A549 (cell line): ENCODE results near the gene ZNF644. TPM values are rescaled to one million over a fixed set of nuclear protein-coding genes. Genes with fewer than 3 reads are reported as not detected.

Experiments
- ATAC-seq, 2 experiments: fragments of 200-7000 bp in 1 of 2; fragments of >200 bp in 1 of 2; cut with Nextera tagmentation in 1 of 2; cut with Tn5 transposase in 1 of 2; 3 replicates each; pipeline versions ENCODE4 v1.8.0 to v1.9.1; 2018 to 2020; ENCODE audit warnings: mild to moderate bottlenecking in 1 of 2, moderate library complexity in 1 of 2
- CTCF ChIA-PET: fragments of 300-600 bp; sonication (Branson Sonifier 250); formaldehyde crosslinking; extraction: SDS; loops from one replicate; lab custom pipeline; 2021; ENCODE audit warnings: antibody characterized with exemption, inconsistent platforms; lab: Yijun Ruan, JAX
- POLR2A ChIA-PET: fragments of 350-600 bp; formaldehyde crosslinking; extraction: SDS; loops from one replicate; lab custom pipeline; 2021; ENCODE audit warnings: antibody characterized with exemption, inconsistent platforms; lab: Yijun Ruan, JAX
- DNase-seq, 2 experiments: peaks; one replicate each; pipeline versions ENCODE4 v3.0.0 to v3.0.0-alpha.2; 2011 to 2016; ENCODE audit warnings: low read depth in 1 of 2, low spot score in 1 of 2
- FAIRE-seq: peaks from 2 replicates; lab custom pipeline; 2011; peaks lifted over from hg19 to GRCh38; lab: Jason Lieb, UNC
- H3K27ac ChIP-seq, 2 experiments: fragments of >200 bp; sonication (Bioruptor Twin); formaldehyde crosslinking; 3 replicates each; pipeline ENCODE4 v1.5.1; 2016 to 2017
- H3K4me1 ChIP-seq: fragments of >200 bp; sonication (Bioruptor Twin); formaldehyde crosslinking; 3 replicates; pipeline ENCODE4 v1.6.1; 2016
- H3K4me2 ChIP-seq: fragments of >200 bp; sonication (Bioruptor Twin); formaldehyde crosslinking; 3 replicates; pipeline ENCODE4 v1.6.1; 2016
- H3K4me3 ChIP-seq: fragments of >200 bp; sonication (Bioruptor Twin); formaldehyde crosslinking; 3 replicates; pipeline ENCODE4 v1.5.1; 2016
- H3K9me3 ChIP-seq: fragments of >200 bp; sonication (Bioruptor Twin); formaldehyde crosslinking; 3 replicates; pipeline ENCODE4 v1.6.1; 2016
- CEBPB ChIP-seq, 2 experiments: fragments of >200 bp in 1 of 2; sonication (Bioruptor Twin) in 1 of 2; formaldehyde crosslinking in 1 of 2; IDR thresholded peaks; 2 replicates each; pipeline ENCODE4 v1.6.1; 2012 to 2016
- CHD2 ChIP-seq: fragments of 150-350 bp; IDR thresholded peaks from 2 replicates; pipeline ENCODE4 v1.6.1; 2014; ENCODE audit warnings: low read length; ENCODE audit not compliant: partially characterized antibody
- EHMT2 ChIP-seq: fragments of 200-600 bp; sonication (generic); IDR thresholded peaks from 2 replicates; pipeline ENCODE4 v1.6.1; 2016; ENCODE audit warnings: antibody characterized with exemption, low read depth, mild to moderate bottlenecking, moderate library complexity
- ESRRA ChIP-seq: fragments of 150-350 bp; IDR thresholded peaks from 2 replicates; pipeline ENCODE4 v1.6.1; 2014; ENCODE audit warnings: mild to moderate bottlenecking, low read length, borderline replicate concordance
- HDAC2 ChIP-seq: fragments of 200-600 bp; sonication (generic); IDR thresholded peaks from 2 replicates; pipeline ENCODE4 v1.6.1; 2016
- HOXA7 ChIP-seq: fragments of 250-450 bp; sonication (Bioruptor Pico); IDR thresholded peaks from 2 replicates; pipeline ENCODE4 v1.5.0; 2020; ENCODE audit warnings: mild to moderate bottlenecking, moderate library complexity
- JUNB ChIP-seq: fragments of >200 bp; sonication (Bioruptor Twin); formaldehyde crosslinking; IDR thresholded peaks from 2 replicates; pipeline ENCODE4 v1.6.1; 2016
- KDM1A ChIP-seq: fragments of 200-600 bp; sonication (generic); IDR thresholded peaks from 2 replicates; pipeline ENCODE4 v1.6.1; 2016; ENCODE audit warnings: low read depth, mild to moderate bottlenecking
- MAFK ChIP-seq: fragments of 450-650 bp; IDR thresholded peaks from 2 replicates; pipeline ENCODE4 v1.6.1; 2014; ENCODE audit not compliant: partially characterized antibody
- MAZ ChIP-seq: fragments of 150-350 bp; IDR thresholded peaks from 2 replicates; pipeline ENCODE4 v1.6.1; 2014; ENCODE audit warnings: antibody characterized with exemption, low read depth, low read length, borderline replicate concordance
- NFE2L2 ChIP-seq: fragments of 150-350 bp; conservative IDR thresholded peaks from 2 replicates; pipeline ENCODE4 v1.6.1; 2014; ENCODE audit warnings: low read length
- RCOR1 ChIP-seq: fragments of 150-350 bp; IDR thresholded peaks from 2 replicates; pipeline ENCODE4 v1.6.1; 2014; ENCODE audit warnings: antibody characterized with exemption, low read length, low read depth
- RFX5 ChIP-seq: fragments of 450-650 bp; IDR thresholded peaks from 2 replicates; pipeline ENCODE4 v1.7.1; 2014; ENCODE audit warnings: antibody characterized with exemption, mild to moderate bottlenecking, moderate library complexity
- RNF2 ChIP-seq: fragments of 200-600 bp; sonication (generic); IDR thresholded peaks from 2 replicates; pipeline ENCODE4 v1.6.1; 2016; ENCODE audit warnings: low read depth, mild to moderate bottlenecking, antibody characterized with exemption, moderate library complexity, borderline replicate concordance
- TP53 ChIP-seq: fragments of 250-450 bp; sonication (Bioruptor Pico); IDR thresholded peaks from 2 replicates; pipeline ENCODE4 v1.5.0; 2021; ENCODE audit warnings: mild to moderate bottlenecking, moderate library complexity
- USF2 ChIP-seq: fragments of 450-650 bp; IDR thresholded peaks from 2 replicates; pipeline ENCODE4 v1.6.1; 2014; ENCODE audit warnings: antibody characterized with exemption
- ZC3H11A ChIP-seq: fragments of 450-650 bp; IDR thresholded peaks from 2 replicates; pipeline ENCODE4 v1.6.1; 2014; ENCODE audit warnings: antibody characterized with exemption, mild to moderate bottlenecking
- ZSCAN20 ChIP-seq: fragments of 250-450 bp; sonication (Bioruptor Pico); IDR thresholded peaks from 2 replicates; pipeline ENCODE4 v1.8.0; 2022; ENCODE audit warnings: mild to moderate bottlenecking, moderate library complexity
- WGBS: methylation state at CpG from one replicate; pipeline ENCODE4 v1.1.6; 2017; ENCODE audit errors: missing lambda C conversion rate; 5-methylcytosine and 5-hydroxymethylcytosine counted together
- polyA plus RNA-seq, 4 experiments: library from polyadenylated mRNA; depleted of rRNA in 3 of 4; stranded (reverse); fragments of >200 nt; fragmentation: RNase III in 1 of 4; extraction: RNeasy Plus Mini Kit Qiagen cat#74134 plus additional on column Dnase treatment in 1 of 4; gene quantifications; 2 replicates in 3 of 4; 3 replicates in 1 of 4; pipeline ENCODE4 v1.2.3, GENCODE V29; 2011 to 2017
- TF ChIP-seq, protein P1 (sequence below): fragments of >200 bp; sonication (Bioruptor Twin); formaldehyde crosslinking; IDR thresholded peaks from 2 replicates; pipeline ENCODE4 v1.6.1; 2016
- TF ChIP-seq, protein P2 (sequence below): IDR thresholded peaks from 2 replicates; pipeline ENCODE4 v1.6.1; 2012; ENCODE audit warnings: low read depth, borderline replicate concordance
- TF ChIP-seq, protein P3 (sequence below): fragments of 250-450 bp; sonication (Bioruptor Pico); IDR thresholded peaks from 2 replicates; pipeline ENCODE4 v1.5.0; 2020; ENCODE audit warnings: low read depth, mild to moderate bottlenecking, moderate library complexity

Gene ZNF644
- polyA plus RNA-seq, 2 of the 4 experiments (the other 2 are of a cell fraction), result 14.8 to 24.9 TPM

DNA sequence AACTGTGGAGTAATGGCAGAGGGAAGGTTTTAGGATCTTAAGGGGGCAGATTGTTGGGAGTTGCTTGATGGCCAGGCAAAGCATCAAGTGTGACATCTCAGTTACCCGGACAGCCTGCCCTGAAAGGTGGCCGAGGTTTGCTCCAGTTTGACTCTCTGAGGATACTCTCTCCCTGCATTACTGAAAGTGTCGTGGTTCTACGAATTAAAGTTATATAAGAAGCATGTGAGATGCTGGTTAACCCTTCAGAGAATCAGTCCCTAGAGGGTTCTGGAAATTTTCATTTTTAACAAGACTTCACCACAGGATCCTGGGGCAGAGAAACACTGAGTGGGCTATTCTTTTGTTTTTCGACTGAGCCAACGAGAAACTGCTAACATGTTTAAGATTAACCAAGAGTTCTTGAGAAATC, 689 bp upstream of the ZNF644 start:
- H3K4me1 ChIP-seq, result peaks cover 33% of the 10 kb centered on the region
- no peak for FAIRE-seq
- ATAC-seq, result no peak
- H3K9me3 ChIP-seq, result no peaks in the 10 kb centered on the region
- H3K27ac ChIP-seq, result peak overlapping the region; percentile 99 to 100
- no peak for DNase-seq
- WGBS, result 83% methylated on average over 6 of the region's 6 CpGs
- POLR2A ChIA-PET, result interaction anchor here (0.6 to 2.0 kb wide), 9 partner anchors 12 to 479 kb away, joined by 3 to 8 read pairs (median 5); partner anchors contain the start of gene CDC7
- H3K4me3 ChIP-seq, result peak overlapping the region; percentile 70
- TF ChIP-seq MAFK (no peak), ESRRA (no peak), ZC3H11A (no peak), RNF2 (no peak), ZSCAN20 (CRISPR knock-in tag) (no peak), MAZ (no peak), KDM1A (no peak), CHD2 (no peak), RFX5 (no peak), USF2 (no peak), HOXA7 (CRISPR knock-in tag) (no peak), CEBPB (IDR thresholded peaks at IDR 0.05) (no peak), HDAC2 (no peak), TP53 (CRISPR knock-in tag) (no peak), RCOR1 (no peak), NFE2L2 (no peak), EHMT2 (no peak)
- TF ChIP-seq, protein P1, sequence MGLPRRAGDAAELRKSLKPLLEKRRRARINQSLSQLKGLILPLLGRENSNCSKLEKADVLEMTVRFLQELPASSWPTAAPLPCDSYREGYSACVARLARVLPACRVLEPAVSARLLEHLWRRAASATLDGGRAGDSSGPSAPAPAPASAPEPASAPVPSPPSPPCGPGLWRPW, result no peak
- TF ChIP-seq, protein P2, sequence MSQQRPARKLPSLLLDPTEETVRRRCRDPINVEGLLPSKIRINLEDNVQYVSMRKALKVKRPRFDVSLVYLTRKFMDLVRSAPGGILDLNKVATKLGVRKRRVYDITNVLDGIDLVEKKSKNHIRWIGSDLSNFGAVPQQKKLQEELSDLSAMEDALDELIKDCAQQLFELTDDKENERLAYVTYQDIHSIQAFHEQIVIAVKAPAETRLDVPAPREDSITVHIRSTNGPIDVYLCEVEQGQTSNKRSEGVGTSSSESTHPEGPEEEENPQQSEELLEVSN, result no peak
- TF ChIP-seq, protein P3, sequence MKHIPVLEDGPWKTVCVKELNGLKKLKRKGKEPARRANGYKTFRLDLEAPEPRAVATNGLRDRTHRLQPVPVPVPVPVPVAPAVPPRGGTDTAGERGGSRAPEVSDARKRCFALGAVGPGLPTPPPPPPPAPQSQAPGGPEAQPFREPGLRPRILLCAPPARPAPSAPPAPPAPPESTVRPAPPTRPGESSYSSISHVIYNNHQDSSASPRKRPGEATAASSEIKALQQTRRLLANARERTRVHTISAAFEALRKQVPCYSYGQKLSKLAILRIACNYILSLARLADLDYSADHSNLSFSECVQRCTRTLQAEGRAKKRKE (CRISPR knock-in tag), result no peak
- H3K4me2 ChIP-seq, result peak overlapping the region; percentile 86
- CTCF ChIA-PET, result no interaction called here

DNA sequence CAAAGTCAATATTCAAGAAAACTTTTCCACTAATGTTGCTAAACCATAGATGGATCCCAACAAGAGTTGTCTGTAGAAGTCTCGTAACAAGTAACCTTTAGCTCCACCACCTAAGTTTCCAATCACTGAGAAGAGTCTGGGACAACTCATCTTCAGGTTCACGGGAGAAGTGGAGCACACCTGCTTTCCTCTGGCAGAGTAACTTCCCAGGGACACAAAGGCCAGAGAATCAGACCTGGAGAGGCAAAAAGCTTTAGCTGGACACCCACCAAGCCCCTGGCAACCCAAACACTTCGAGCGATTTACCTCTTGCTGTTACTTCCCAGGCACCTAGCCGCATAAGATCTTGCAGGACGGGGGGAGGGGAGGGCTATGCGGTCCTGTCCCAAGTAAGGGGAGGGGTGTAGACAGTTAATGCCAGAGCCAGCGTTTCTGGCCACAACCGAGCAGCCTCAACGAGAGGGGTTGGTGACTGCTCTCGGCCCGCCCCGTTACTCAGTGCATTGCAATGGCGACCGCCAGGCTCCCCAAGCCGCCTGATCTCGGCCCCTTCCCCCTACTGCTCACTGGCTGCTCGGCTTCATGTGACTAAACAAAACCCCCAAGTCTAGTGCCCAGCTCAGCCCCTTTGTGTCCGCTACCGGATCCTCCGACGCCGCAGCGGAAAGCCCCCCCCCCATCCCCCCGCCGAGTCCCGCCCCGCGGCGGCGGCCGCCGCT, 709 bp downstream of the ZNF644 start:
- peak overlapping the region; percentile 70 for H3K4me3 ChIP-seq
- H3K4me1 ChIP-seq, result peaks cover 43% of the 10 kb centered on the region
- H3K9me3 ChIP-seq, result no peaks in the 10 kb centered on the region
- TF ChIP-seq USF2 (peak; percentile 77), JUNB (no peak)
- H3K27ac ChIP-seq, result peak overlapping the region; percentile 99 to 100
- ATAC-seq, result peak; percentile 83 to 90
- ChIA-PET POLR2A (interaction anchor here (0.6 to 2.0 kb wide), 7 partner anchors 8 to 631 kb away, joined by 3 to 8 read pairs (median 5); no protein-coding TSS in a partner anchor), CTCF (interaction anchor here (0.6 kb wide), 1 partner anchor 1112 kb away, joined by 5 read pairs; no protein-coding TSS in a partner anchor)
- DNase-seq, result peak; percentile 40 to 80
- peak overlapping the region; percentile 86 for H3K4me2 ChIP-seq
- no peak for FAIRE-seq
- WGBS, result 6% methylated on average over 8 of the region's 33 CpGs
